ACC112 (cell line): ENCODE results near the gene OGG1.

Experiments used
- H2AFZ ChIP-seq: fragments of 200-600 bp; sonication (generic); one replicate; pipeline ENCODE4 v1.6.0; 2017; ENCODE audit warnings: antibody characterized with exemption, low read length; ENCODE audit not compliant: unreplicated experiment
- H3K27ac ChIP-seq: fragments of 200-600 bp; sonication (generic); 2 replicates; pipeline ENCODE4 v1.5.1; 2014; ENCODE audit warnings: low read depth, mild to moderate bottlenecking, antibody characterized with exemption, low read length, moderate library complexity
- H3K27me3 ChIP-seq: fragments of 200-600 bp; sonication (generic); 2 replicates; pipeline ENCODE4 v1.6.1; 2014; ENCODE audit warnings: mild to moderate bottlenecking, antibody characterized with exemption, low read length, moderate library complexity, mixed read lengths; ENCODE audit not compliant: insufficient read depth
- H3K36me3 ChIP-seq: fragments of 200-600 bp; sonication (generic); 2 replicates; pipeline ENCODE4 v1.6.1; 2016; ENCODE audit warnings: mild to moderate bottlenecking, antibody characterized with exemption, low read length, moderate library complexity, mixed read lengths; ENCODE audit not compliant: insufficient read depth
- H3K4me1 ChIP-seq: fragments of 200-600 bp; sonication (generic); one replicate; pipeline ENCODE4 v1.6.1; 2016; ENCODE audit warnings: low read length, mixed read lengths; ENCODE audit not compliant: insufficient read depth, unreplicated experiment, control insufficient read depth
- H3K4me3 ChIP-seq: fragments of 200-600 bp; sonication (generic); 2 replicates; pipeline ENCODE4 v1.5.1; 2014; ENCODE audit warnings: mild to moderate bottlenecking, low read depth, low read length
- H3K79me2 ChIP-seq: fragments of 200-600 bp; sonication (generic); one replicate; pipeline ENCODE4 v1.6.0; 2016; ENCODE audit warnings: low read length; ENCODE audit not compliant: control insufficient read depth, unreplicated experiment, insufficient read depth

OGG1 gene

GRCh38 chr3:9749645-9750555, at the start of gene OGG1:
OGG1 (plus strand) TSS chr3:9749952; CDS start chr3:9750287, 335 bp downstream.
- peak within 1 kb of the TSS; percentile 45 for H2AFZ ChIP-seq

GRCh38 chr3:9700536-9700935, 49.2 kb upstream of the OGG1 start:
- peaks cover 26% of the 10 kb centered on the region for H3K27me3 ChIP-seq
- H3K4me1 ChIP-seq, result peaks cover 3% of the 10 kb centered on the region
- H3K4me3 ChIP-seq, result no peak overlapping the region
- no peaks in the 10 kb centered on the region for H3K79me2 ChIP-seq
- no peak overlapping the region for H3K27ac ChIP-seq
- H2AFZ ChIP-seq, result no peak overlapping the region
- H3K36me3 ChIP-seq, result no peaks in the 10 kb centered on the region

More at GRCh38 chr3:9749645-9750555, at the start of gene OGG1:
- Histone ChIP-seq H3K4me3 (peak within 1 kb of the TSS; percentile 79), H3K27me3 (no peaks in the 10 kb centered on the region), H3K79me2 (peaks cover 17% of the 10 kb centered on the region), H3K27ac (peak within 1 kb of the TSS; percentile 60), H3K36me3 (peaks cover 12% of the 10 kb centered on the region; the same call in 1 of the 2 replicates), H3K4me1 (peaks cover 43% of the 10 kb centered on the region)

DNA sequence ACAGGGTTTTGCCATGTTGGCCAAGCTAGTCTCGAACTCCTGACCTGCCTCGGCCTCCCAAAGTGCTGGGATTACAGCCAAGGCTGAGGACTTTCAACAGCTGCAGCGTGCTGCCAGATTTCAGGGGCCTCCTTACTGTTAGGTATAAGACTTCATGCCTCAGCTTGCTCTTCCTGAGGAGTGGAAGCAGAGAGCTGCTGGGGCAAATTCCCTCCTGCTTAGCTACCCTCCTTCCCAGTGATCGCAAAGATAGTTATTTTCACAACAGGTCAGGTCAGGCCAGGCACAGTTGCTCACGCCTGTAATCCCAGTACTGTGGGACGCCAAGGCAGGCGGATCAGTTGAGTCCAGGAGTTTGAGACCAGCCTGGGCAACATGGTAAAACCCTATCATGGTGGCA, 48.7 kb upstream of the OGG1 start:
- H3K79me2 ChIP-seq, result no peaks in the 10 kb centered on the region
- H3K4me3 ChIP-seq, result no peak overlapping the region
- no peak overlapping the region for H2AFZ ChIP-seq
- no peak overlapping the region for H3K27ac ChIP-seq
- H3K4me1 ChIP-seq, result peaks cover 3% of the 10 kb centered on the region
- peaks cover 30% of the 10 kb centered on the region for H3K27me3 ChIP-seq
- H3K36me3 ChIP-seq, result no peaks in the 10 kb centered on the region

DNA sequence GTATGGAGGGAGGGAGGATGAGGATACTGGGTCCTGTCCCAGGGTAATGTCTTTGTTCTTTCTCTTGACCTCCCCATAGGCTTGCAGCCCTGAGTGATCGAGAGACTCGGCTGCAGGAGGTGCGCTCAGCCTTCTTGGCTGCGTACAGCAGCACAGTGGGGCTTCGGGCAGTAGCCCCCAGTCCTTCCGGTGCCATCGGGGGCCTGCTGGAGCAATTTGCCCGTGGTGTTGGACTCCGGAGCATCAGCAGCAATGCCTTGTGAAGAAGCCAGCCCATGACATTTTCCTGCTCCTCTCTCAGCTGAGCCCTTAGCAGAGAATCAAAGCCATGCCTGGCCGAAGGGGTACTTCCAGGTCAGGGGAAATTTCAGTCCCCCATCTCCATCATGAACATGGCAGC, 48.0 kb upstream of the OGG1 start:
- Histone ChIP-seq H3K36me3 (no peaks in the 10 kb centered on the region), H3K4me1 (peaks cover 3% of the 10 kb centered on the region), H3K79me2 (no peaks in the 10 kb centered on the region), H3K27ac (no peak overlapping the region), H3K27me3 (peaks cover 37% of the 10 kb centered on the region), H2AFZ (no peak overlapping the region), H3K4me3 (no peak overlapping the region)

- Histone ChIP-seq H3K4me1 (peaks cover 3% of the 10 kb centered on the region), H3K27me3 (peaks cover 39% of the 10 kb centered on the region), H3K4me3 (no peak overlapping the region), H3K27ac (no peak overlapping the region), H3K79me2 (no peaks in the 10 kb centered on the region), H2AFZ (no peak overlapping the region), H3K36me3 (no peaks in the 10 kb centered on the region)
Measured at GRCh38 chr3:9703240-9703639, 46.5 kb upstream of the OGG1 start.

GRCh38 chr3:9703736-9704346, 45.9 kb upstream of the OGG1 start, which contains the start of gene CPNE9:
CPNE9 (plus strand) TSS chr3:9703833; CDS start chr3:9703997, 164 bp downstream.
- Histone ChIP-seq H3K27ac (no peak within 1 kb of the TSS), H3K4me1 (peaks cover 3% of the 10 kb centered on the region), H3K4me3 (peak within 1 kb of the TSS; percentile 69), H3K79me2 (no peaks in the 10 kb centered on the region), H3K36me3 (no peaks in the 10 kb centered on the region), H2AFZ (no peak within 1 kb of the TSS), H3K27me3 (peaks cover 39% of the 10 kb centered on the region)

GRCh38 chr3:9704347-9705322, 45.1 kb upstream of the OGG1 start:
- Histone ChIP-seq H3K27ac (no peak overlapping the region), H3K4me3 (peak overlapping the region; percentile 69), H3K79me2 (no peaks in the 10 kb centered on the region), H3K36me3 (no peaks in the 10 kb centered on the region), H2AFZ (no peak overlapping the region), H3K4me1 (peaks cover 3% of the 10 kb centered on the region), H3K27me3 (peaks cover 39% of the 10 kb centered on the region)

- Histone ChIP-seq H3K36me3 (no peaks in the 10 kb centered on the region), H3K4me1 (no peaks in the 10 kb centered on the region), H3K27ac (no peak overlapping the region), H3K4me3 (no peak overlapping the region), H3K27me3 (peaks cover 47% of the 10 kb centered on the region), H2AFZ (no peak overlapping the region), H3K79me2 (no peaks in the 10 kb centered on the region)
Measured at GRCh38 chr3:9710174-9710739, 39.5 kb upstream of the OGG1 start.

- H3K27ac ChIP-seq, result no peak overlapping the region
- H3K4me3 ChIP-seq, result no peak overlapping the region
- no peaks in the 10 kb centered on the region for H3K79me2 ChIP-seq
- H2AFZ ChIP-seq, result no peak overlapping the region
- H3K27me3 ChIP-seq, result peaks cover 31% of the 10 kb centered on the region
- peaks cover 4% of the 10 kb centered on the region for H3K4me1 ChIP-seq
- no peaks in the 10 kb centered on the region for H3K36me3 ChIP-seq
Measured at GRCh38 chr3:9712415-9712814, 37.3 kb upstream of the OGG1 start.

- no peak overlapping the region for H3K4me3 ChIP-seq
- H3K27me3 ChIP-seq, result peaks cover 34% of the 10 kb centered on the region
- H3K27ac ChIP-seq, result no peak overlapping the region
- no peak overlapping the region for H2AFZ ChIP-seq
- H3K4me1 ChIP-seq, result peaks cover 4% of the 10 kb centered on the region
- no peaks in the 10 kb centered on the region for H3K79me2 ChIP-seq
- no peaks in the 10 kb centered on the region for H3K36me3 ChIP-seq
Measured at GRCh38 chr3:9713142-9713541, 36.6 kb upstream of the OGG1 start.
